ENCODE measurements around the gene BICDL1. TPM values are rescaled to one million over a fixed set of nuclear protein-coding genes. Genes with fewer than 3 reads are reported as not detected.

Gene BICDL1
- total RNA-seq, 1 experiment from 2014 or later: 22.2 TPM

GRCh38 chr12:120132863-120133385 is 143.9 kb downstream of the BICDL1 start:
- Histone ChIP-seq H3K27me3 (ENCODE audit: control insufficient read depth, insufficient read depth, low read length) (no peaks in the 10 kb centered on the region), H3K27ac (ENCODE audit: low read length) (no peak overlapping the region), H3K4me3 (ENCODE audit: low read depth in 2 of 2, low read length in 2 of 2) (no peak overlapping the region), H3K4me1 (ENCODE audit: control insufficient read depth, insufficient read depth, low read length) (no peaks in the 10 kb centered on the region), H3K9me3 (ENCODE audit: control insufficient read depth, insufficient read depth, low read depth, low read length) (no peaks in the 10 kb centered on the region), H3K36me3 (ENCODE audit: control insufficient read depth, insufficient read depth, low read length) (peaks cover 50% of the 10 kb centered on the region)
- ChIA-PET POLR2A (no interaction called here), CTCF (no interaction called here)
- BruUV-seq (replicated peaks): no TSS peak
- DNase-seq (ENCODE audit: low read depth, low spot score) (no peak), ATAC-seq (no peak)
- TF ChIP-seq SIN3A (IDR thresholded peaks at IDR 0.05; ENCODE audit: borderline replicate concordance, insufficient read depth, low read depth, low read length) (no peak), REST (IDR thresholded peaks at IDR 0.05; ENCODE audit: insufficient read depth in 1 of 2, low read depth in 2 of 2, low read length in 1 of 2) (no peak), CTCF (IDR thresholded peaks at IDR 0.05) (no peak), TCF7L2 (IDR thresholded peaks at IDR 0.05; ENCODE audit: low read depth, low read length) (no peak), POLR2AphosphoS5 (IDR thresholded peaks at IDR 0.05; ENCODE audit: low read depth, low read length) (no peak)
- intact Hi-C loops (cut with micrococcal nuclease; ENCODE audit: unreplicated experiment) (no loop called here), in situ Hi-C loops (cut with HindIII; ENCODE audit: low pct_unique_long_range_greater_than_20kb, low sequenced_read_pairs) (no loop called here)

GRCh38 chr12:120134307-120134980 is 145.4 kb downstream of the BICDL1 start:
- no TSS peak for BruUV-seq (replicated peaks)
- H3K4me3 ChIP-seq (ENCODE audit: low read depth in 2 of 2, low read length in 2 of 2): no peak overlapping the region
- TF ChIP-seq TCF7L2 (IDR thresholded peaks at IDR 0.05; ENCODE audit: low read depth, low read length) (no peak), REST (IDR thresholded peaks at IDR 0.05; ENCODE audit: insufficient read depth in 1 of 2, low read depth in 2 of 2, low read length in 1 of 2) (no peak), POLR2AphosphoS5 (IDR thresholded peaks at IDR 0.05; ENCODE audit: low read depth, low read length) (no peak), CTCF (IDR thresholded peaks at IDR 0.05) (no peak), SIN3A (IDR thresholded peaks at IDR 0.05; ENCODE audit: borderline replicate concordance, insufficient read depth, low read depth, low read length) (no peak)
- ATAC-seq (no peak), DNase-seq (ENCODE audit: low read depth, low spot score) (no peak)
- in situ Hi-C loops (cut with HindIII; ENCODE audit: low pct_unique_long_range_greater_than_20kb, low sequenced_read_pairs): no loop called here
- H3K4me1 ChIP-seq (ENCODE audit: control insufficient read depth, insufficient read depth, low read length): no peaks in the 10 kb centered on the region
- no peak overlapping the region for H3K27ac ChIP-seq (ENCODE audit: low read length)
- ChIA-PET CTCF (no interaction called here), POLR2A (no interaction called here)
- H3K9me3 ChIP-seq (ENCODE audit: control insufficient read depth, insufficient read depth, low read depth, low read length): no peaks in the 10 kb centered on the region
- intact Hi-C loops (cut with micrococcal nuclease; ENCODE audit: unreplicated experiment): no loop called here
- H3K27me3 ChIP-seq (ENCODE audit: control insufficient read depth, insufficient read depth, low read length): no peaks in the 10 kb centered on the region
- peaks cover 46% of the 10 kb centered on the region for H3K36me3 ChIP-seq (ENCODE audit: control insufficient read depth, insufficient read depth, low read length)

Data from Panc1 (cell line).